Mononuclear cell (primary cell): ENCODE data around the gene NRP1. TPM values are rescaled to one million over a fixed set of nuclear protein-coding genes. Genes with fewer than 3 reads are reported as not detected.

ENCODE experiments used
- H3K27me3 ChIP-seq: 2 replicates; pipeline ENCODE4 v1.6.0; 2011; ENCODE audit warnings: low read length, control low read depth; ENCODE audit not compliant: insufficient read depth
- H3K4me1 ChIP-seq: 2 replicates; pipeline ENCODE4 v1.5.1; 2011; ENCODE audit warnings: mild to moderate bottlenecking, low read length, control low read depth; ENCODE audit not compliant: insufficient read depth
- H3K4me3 ChIP-seq: 2 replicates; pipeline ENCODE4 v1.5.1; 2011; ENCODE audit warnings: mild to moderate bottlenecking, low read length, moderate library complexity
- H3K9me3 ChIP-seq: 2 replicates; pipeline ENCODE4 v1.5.1; 2011; ENCODE audit warnings: low read depth, mild to moderate bottlenecking, control low read depth, low read length
- total RNA-seq: library from RNA; depleted of rRNA; stranded (reverse); fragments of >200 nt; gene quantifications from one replicate; pipeline ENCODE4 v1.2.3, GENCODE V29; 2012

NRP1 gene
- total RNA-seq, 1 donor: 1.2 TPM

- no peaks in the 10 kb centered on the region for H3K9me3 ChIP-seq
- H3K27me3 ChIP-seq: peaks cover 3% of the 10 kb centered on the region
- no peaks in the 10 kb centered on the region for H3K4me1 ChIP-seq
- no peak overlapping the region for H3K4me3 ChIP-seq
Measured at GRCh38 chr10:33277135-33277536, 57.3 kb downstream of the NRP1 start.

DNA sequence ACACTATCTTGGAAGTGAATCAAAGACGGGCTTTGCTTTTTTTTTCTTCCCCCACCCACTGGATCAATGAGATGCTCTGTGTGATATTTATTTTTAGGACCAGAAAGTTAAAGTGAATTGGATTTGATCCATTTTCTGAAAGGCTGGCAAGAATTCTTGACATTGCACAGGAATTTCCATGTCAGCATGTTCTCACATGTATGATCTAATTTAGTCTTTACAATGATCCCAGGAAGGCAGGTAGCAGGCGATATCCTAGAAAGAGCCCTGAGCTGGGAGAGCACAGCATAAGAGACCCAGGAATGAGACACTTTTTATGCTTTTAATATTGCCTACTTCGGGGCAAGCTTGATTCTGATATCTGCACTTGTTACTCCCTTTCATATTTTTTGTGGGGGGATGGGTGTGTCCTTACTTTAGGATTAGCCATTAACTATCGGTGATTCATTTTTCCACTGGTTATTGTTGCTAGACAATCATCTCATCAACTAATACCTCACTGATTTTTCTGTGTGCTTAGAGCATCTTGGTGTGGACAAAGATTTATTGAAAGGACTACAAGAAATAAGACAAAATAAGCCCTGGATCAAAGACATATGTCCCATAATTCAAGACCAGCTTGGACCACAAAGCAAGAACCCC lies 58.1 kb downstream of the NRP1 start:
- H3K4me3 ChIP-seq: no peak overlapping the region
- H3K9me3 ChIP-seq: no peaks in the 10 kb centered on the region
- peaks cover 1% of the 10 kb centered on the region for H3K27me3 ChIP-seq
- H3K4me1 ChIP-seq: no peaks in the 10 kb centered on the region

DNA sequence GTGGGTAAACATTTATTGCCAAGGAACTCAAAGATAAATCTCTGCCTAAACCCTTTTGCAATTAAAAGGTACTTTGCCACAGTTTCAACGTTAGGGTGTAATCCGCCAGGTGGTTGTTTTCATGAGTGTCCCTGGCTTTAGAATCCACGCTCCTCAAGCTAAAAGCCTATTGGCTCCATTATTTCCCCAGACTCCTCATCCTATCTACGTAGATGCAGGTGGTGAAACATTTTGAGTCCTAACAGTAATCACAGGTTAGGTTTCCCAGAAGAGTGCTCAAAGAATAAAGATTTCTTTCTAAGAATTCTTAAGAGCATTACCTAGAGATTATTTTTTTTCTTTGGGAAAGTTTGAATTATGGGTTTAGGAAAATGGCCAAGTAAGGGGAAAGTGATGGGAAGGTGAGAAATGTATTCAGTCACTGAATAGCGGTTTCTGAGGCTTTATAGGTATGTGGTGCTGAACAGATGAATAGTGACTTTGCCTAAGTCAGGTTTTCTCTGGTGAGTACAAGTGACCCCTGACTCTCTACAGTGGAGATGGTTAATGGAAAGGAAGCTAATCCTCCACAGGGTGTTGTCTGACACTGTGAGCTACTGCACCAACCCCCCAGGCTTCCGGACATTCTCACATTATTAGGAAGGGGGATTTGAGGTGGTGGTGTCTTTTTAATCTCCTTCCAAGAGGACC lies 60.2 kb downstream of the NRP1 start:
- Histone ChIP-seq H3K27me3 (no peaks in the 10 kb centered on the region), H3K9me3 (no peaks in the 10 kb centered on the region)

GRCh38 chr10:33273295-33274002 lies 61.0 kb downstream of the NRP1 start:
- Histone ChIP-seq H3K4me1 (no peaks in the 10 kb centered on the region), H3K9me3 (no peaks in the 10 kb centered on the region), H3K27me3 (no peaks in the 10 kb centered on the region), H3K4me3 (no peak overlapping the region)

More for the DNA sequence above, 60.2 kb downstream of the NRP1 start:
- H3K4me3 ChIP-seq: no peak overlapping the region
- no peaks in the 10 kb centered on the region for H3K4me1 ChIP-seq

DNA sequence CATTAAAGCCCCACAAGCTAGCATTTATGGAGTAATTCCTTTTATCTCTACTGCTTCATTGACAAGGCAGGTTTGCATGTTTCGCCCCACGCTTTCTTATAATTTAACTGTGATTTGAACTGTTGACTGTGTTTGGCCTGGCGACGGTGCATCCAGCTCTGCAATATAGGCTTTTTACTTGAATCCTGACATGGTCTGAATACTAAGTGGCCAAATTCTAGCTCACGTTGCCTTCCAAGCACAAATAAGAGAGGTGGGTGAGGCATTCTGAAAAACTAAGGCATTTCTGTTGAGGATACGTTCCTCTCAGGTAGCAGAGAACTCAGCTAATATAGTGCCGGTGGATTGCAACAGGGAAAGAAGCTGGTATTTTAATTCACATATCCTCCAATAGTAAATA lies 61.8 kb downstream of the NRP1 start:
- H3K27me3 ChIP-seq: no peaks in the 10 kb centered on the region
- no peaks in the 10 kb centered on the region for H3K4me1 ChIP-seq
- H3K4me3 ChIP-seq: no peak overlapping the region
- no peaks in the 10 kb centered on the region for H3K9me3 ChIP-seq

DNA sequence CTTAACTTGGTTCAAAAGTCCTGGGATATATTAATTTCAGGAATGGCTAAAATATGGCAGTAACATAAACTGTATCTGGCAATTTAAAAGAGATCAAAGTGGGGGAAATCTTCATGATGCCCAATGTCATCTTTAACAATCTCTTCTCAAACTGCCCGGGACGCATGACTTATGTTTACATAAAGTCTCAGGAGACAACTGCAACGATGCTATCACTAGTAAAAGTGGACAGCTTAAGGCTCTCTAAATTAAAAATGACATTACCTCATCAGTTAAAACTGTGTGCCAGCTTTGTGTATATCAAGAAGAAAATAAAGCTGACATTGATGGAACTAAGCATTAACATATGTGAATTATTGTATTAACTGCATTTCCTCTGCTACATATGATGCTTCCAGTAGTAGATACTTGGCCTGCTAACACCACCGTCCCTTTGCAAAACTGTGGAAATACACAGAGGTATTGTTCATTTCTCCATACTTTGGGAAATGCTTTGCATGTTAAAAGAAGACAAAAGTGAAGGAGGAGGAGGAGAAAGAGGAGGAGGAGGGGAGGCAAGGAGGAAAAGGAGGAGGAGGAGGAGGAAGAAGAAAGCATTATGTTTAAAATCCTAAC lies 62.4 kb downstream of the NRP1 start:
- Histone ChIP-seq H3K27me3 (no peaks in the 10 kb centered on the region), H3K4me1 (no peaks in the 10 kb centered on the region), H3K9me3 (no peaks in the 10 kb centered on the region), H3K4me3 (no peak overlapping the region)

GRCh38 chr10:33270971-33271370 lies 63.5 kb downstream of the NRP1 start:
- no peak overlapping the region for H3K4me3 ChIP-seq
- H3K9me3 ChIP-seq: no peaks in the 10 kb centered on the region
- H3K27me3 ChIP-seq: no peaks in the 10 kb centered on the region
- H3K4me1 ChIP-seq: no peaks in the 10 kb centered on the region

- H3K27me3 ChIP-seq: no peaks in the 10 kb centered on the region
- no peaks in the 10 kb centered on the region for H3K9me3 ChIP-seq
- no peaks in the 10 kb centered on the region for H3K4me1 ChIP-seq
- H3K4me3 ChIP-seq: no peak overlapping the region
Measured at GRCh38 chr10:33267708-33268107, 66.8 kb downstream of the NRP1 start.

- H3K27me3 ChIP-seq: no peaks in the 10 kb centered on the region
- no peaks in the 10 kb centered on the region for H3K9me3 ChIP-seq
- H3K4me1 ChIP-seq: no peaks in the 10 kb centered on the region
Measured at GRCh38 chr10:33265621-33266020, 68.8 kb downstream of the NRP1 start.

GRCh38 chr10:33263453-33263852 lies 71.0 kb downstream of the NRP1 start:
- Histone ChIP-seq H3K9me3 (no peaks in the 10 kb centered on the region), H3K4me1 (no peaks in the 10 kb centered on the region), H3K27me3 (no peaks in the 10 kb centered on the region), H3K4me3 (no peak overlapping the region)

More at GRCh38 chr10:33265621-33266020, 68.8 kb downstream of the NRP1 start:
- no peak overlapping the region for H3K4me3 ChIP-seq

DNA sequence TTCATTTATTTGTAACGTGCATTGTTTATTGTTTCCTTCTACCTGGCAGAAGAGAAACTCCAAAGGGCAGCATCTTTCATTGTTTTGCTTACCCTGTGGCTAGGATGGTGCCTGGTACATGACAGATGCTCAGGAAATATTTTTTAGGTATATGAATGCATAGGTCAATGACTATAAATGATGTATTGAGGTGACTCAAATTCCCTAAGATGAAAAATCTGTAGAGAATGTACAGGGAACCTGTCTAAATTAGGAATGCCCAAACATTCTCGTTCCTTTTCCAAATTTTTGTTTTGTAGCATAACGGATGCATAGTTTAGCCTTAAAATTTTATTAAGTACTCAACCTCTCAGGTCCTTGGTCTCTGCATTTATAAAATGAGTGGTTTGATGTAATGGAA lies 71.6 kb downstream of the NRP1 start:
- Histone ChIP-seq H3K4me1 (no peaks in the 10 kb centered on the region), H3K27me3 (no peaks in the 10 kb centered on the region), H3K9me3 (no peaks in the 10 kb centered on the region), H3K4me3 (no peak overlapping the region)

DNA sequence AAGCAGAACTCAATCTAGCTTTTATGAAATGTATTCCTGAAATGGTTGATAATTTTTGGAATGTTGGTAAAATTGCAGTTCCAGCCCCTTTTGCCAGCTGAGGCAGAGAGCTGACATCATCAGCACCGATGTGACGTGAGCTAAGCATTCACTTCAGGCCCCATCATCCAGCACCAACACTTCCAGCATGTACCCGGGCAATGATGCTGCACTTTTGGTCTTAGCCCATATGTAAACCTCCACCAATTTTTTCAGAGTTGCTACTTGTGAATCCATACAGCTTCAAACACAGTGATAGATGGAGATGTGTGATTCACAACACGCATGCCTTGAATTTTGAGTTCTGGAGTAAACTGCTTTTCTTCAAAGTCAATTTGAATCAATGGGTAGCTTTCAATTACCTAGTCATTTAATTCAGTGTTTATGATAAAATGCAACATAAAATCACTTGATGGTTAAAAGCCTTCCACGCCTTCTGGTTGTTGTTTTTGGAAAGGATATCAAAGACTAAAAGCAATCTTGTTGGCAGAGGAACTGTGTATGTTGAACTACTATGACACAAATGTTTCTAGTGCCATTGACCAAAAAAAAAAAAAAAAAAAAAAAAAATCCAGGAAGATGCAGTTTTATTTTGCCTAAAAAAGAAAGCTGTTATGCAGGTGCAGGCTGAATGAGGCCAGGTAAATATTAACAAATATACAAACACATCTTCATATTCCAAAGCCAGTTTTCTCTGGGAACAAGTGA lies 73.9 kb downstream of the NRP1 start:
- no peak overlapping the region for H3K4me3 ChIP-seq
- H3K9me3 ChIP-seq: no peaks in the 10 kb centered on the region
- no peaks in the 10 kb centered on the region for H3K27me3 ChIP-seq
- no peaks in the 10 kb centered on the region for H3K4me1 ChIP-seq

DNA sequence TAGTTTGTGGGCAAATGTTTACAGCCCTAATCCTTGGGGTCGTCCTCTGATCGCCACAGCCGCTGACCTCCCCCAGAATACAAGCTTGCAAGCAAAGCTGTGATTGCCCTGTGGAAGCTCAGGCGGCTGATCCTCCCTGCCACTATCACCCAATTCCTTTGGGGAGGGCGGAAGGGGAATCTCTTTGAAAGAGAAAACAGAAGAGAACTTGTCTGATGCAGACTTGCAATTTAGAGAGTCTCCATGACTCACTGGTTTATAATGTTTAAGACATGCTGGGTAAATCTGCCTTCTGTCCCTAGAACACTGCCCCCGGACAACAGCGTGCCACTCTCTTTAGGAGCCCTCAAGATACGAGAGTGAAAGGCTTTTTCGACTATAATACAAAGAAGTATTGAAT lies 75.5 kb downstream of the NRP1 start:
- Histone ChIP-seq H3K4me1 (no peaks in the 10 kb centered on the region), H3K4me3 (no peak overlapping the region), H3K9me3 (no peaks in the 10 kb centered on the region), H3K27me3 (no peaks in the 10 kb centered on the region)

- Histone ChIP-seq H3K4me1 (no peaks in the 10 kb centered on the region), H3K9me3 (no peaks in the 10 kb centered on the region), H3K4me3 (no peak overlapping the region), H3K27me3 (no peaks in the 10 kb centered on the region)
Measured at GRCh38 chr10:33257439-33258080, 76.9 kb downstream of the NRP1 start.
